Neural cell (in vitro differentiated cells): Measurements from ENCODE around the gene CCR7. TPM values are rescaled to one million over a fixed set of nuclear protein-coding genes. Genes with fewer than 3 reads are reported as not detected.

ENCODE experiments used
- H2AFZ ChIP-seq: fragments of 200-600, 300-800 bp; sonication (generic), shearing (Covaris generic); 2 replicates; pipeline ENCODE4 v1.6.0; 2014; ENCODE audit warnings: low read depth, mild to moderate bottlenecking, antibody characterized with exemption, low read length, moderate library complexity
- H3F3A ChIP-seq: fragments of 200-600 bp; shearing (Covaris generic); 2 replicates; pipeline ENCODE4 v1.6.1; 2016; ENCODE audit warnings: mild to moderate bottlenecking, moderate library complexity, mixed read lengths, antibody characterized with exemption, low read length; ENCODE audit not compliant: insufficient read depth, poor library complexity, severe bottlenecking
- H3K27ac ChIP-seq: fragments of 200-600, 300-800 bp; sonication (generic), shearing (Covaris generic); 2 replicates; pipeline ENCODE4 v1.5.1; 2014; ENCODE audit warnings: mild to moderate bottlenecking, low read length, moderate library complexity
- H3K27me3 ChIP-seq: fragments of 300-800, 200-600 bp; sonication (generic), shearing (Covaris generic); 2 replicates; pipeline ENCODE4 v1.6.0; 2014; ENCODE audit warnings: mild to moderate bottlenecking, low read depth, low read length, moderate library complexity; ENCODE audit not compliant: insufficient read depth
- H3K36me3 ChIP-seq: fragments of 300-800, 200-600 bp; sonication (generic), shearing (Covaris generic); 2 replicates; pipeline ENCODE4 v1.5.1; 2014; ENCODE audit warnings: mild to moderate bottlenecking, antibody characterized with exemption, low read length, moderate library complexity; ENCODE audit not compliant: insufficient read depth
- H3K4me2 ChIP-seq: fragments of 300-800, 200-600 bp; sonication (generic), shearing (Covaris generic); 2 replicates; pipeline ENCODE4 v1.6.0; 2014; ENCODE audit warnings: mild to moderate bottlenecking, low read length
- H3K4me3 ChIP-seq: fragments of 300-800, 200-600 bp; sonication (generic), shearing (Covaris generic); 2 replicates; pipeline ENCODE4 v1.5.1; 2014; ENCODE audit warnings: mild to moderate bottlenecking, low read length, moderate library complexity
- H3K79me2 ChIP-seq: fragments of 200-600 bp; shearing (Covaris generic); replicated peaks from 2 replicates; pipeline ENCODE4 v1.6.0; 2014; ENCODE audit warnings: mild to moderate bottlenecking, low read length, moderate library complexity; ENCODE audit not compliant: insufficient read depth
- H3K9ac ChIP-seq: fragments of 300-800, 200-600 bp; sonication (generic), shearing (Covaris generic); 2 replicates; pipeline ENCODE4 v1.6.1; 2016; ENCODE audit warnings: mild to moderate bottlenecking, low read length, mixed read lengths
- H3K9me2 ChIP-seq: fragments of 200-600 bp; shearing (Covaris generic); 2 replicates; pipeline ENCODE4 v1.6.1; 2016; ENCODE audit warnings: mild to moderate bottlenecking, low read length, mixed read lengths; ENCODE audit not compliant: insufficient read depth
- H3K9me3 ChIP-seq: fragments of 200-600, 300-800 bp; sonication (generic), shearing (Covaris generic); 2 replicates; pipeline ENCODE4 v1.6.1; 2016; ENCODE audit warnings: mild to moderate bottlenecking, mixed run types, low read length, moderate library complexity, mixed read lengths
- H4K20me1 ChIP-seq: fragments of 200-600 bp; shearing (Covaris generic); 2 replicates; pipeline ENCODE4 v1.6.1; 2016; ENCODE audit warnings: mild to moderate bottlenecking, mixed run types; ENCODE audit not compliant: insufficient read depth
- EP300 ChIP-seq: fragments of 450-650 bp; conservative IDR thresholded peaks from 2 replicates; pipeline ENCODE4 v1.6.1; 2014; ENCODE audit warnings: antibody characterized with exemption, mild to moderate bottlenecking, moderate library complexity; ENCODE audit not compliant: poor library complexity, severe bottlenecking
- EZH2 ChIP-seq: fragments of 200-600, 300-800 bp; shearing (Covaris generic), sonication (generic); IDR thresholded peaks from 2 replicates; pipeline ENCODE4 v1.6.1; 2014; ENCODE audit warnings: antibody characterized with exemption, low read length, borderline replicate concordance, mild to moderate bottlenecking; ENCODE audit not compliant: insufficient read depth, poor library complexity, severe bottlenecking
- MXI1 ChIP-seq: fragments of 450-650 bp; conservative IDR thresholded peaks from 2 replicates; pipeline ENCODE4 v1.6.1; 2014; ENCODE audit warnings: antibody characterized with exemption, mild to moderate bottlenecking; ENCODE audit not compliant: poor library complexity, severe bottlenecking
- POLR2AphosphoS5 ChIP-seq: IDR thresholded peaks from 2 replicates; pipeline ENCODE4 v1.6.1; 2012
- RAD21 ChIP-seq: fragments of 450-650 bp; conservative IDR thresholded peaks from 2 replicates; pipeline ENCODE4 v1.6.1; 2014; ENCODE audit warnings: antibody characterized with exemption, mild to moderate bottlenecking, moderate library complexity
- REST ChIP-seq: IDR thresholded peaks from 2 replicates; pipeline ENCODE4 v1.6.1; 2012; ENCODE audit warnings: borderline replicate concordance
- SMC3 ChIP-seq: fragments of 450-650 bp; conservative IDR thresholded peaks from 2 replicates; pipeline ENCODE4 v1.6.1; 2014; ENCODE audit warnings: antibody characterized with exemption, mild to moderate bottlenecking, moderate library complexity; ENCODE audit not compliant: poor library complexity
- TAF1 ChIP-seq: IDR thresholded peaks from 2 replicates; pipeline ENCODE4 v1.6.1; 2012; ENCODE audit warnings: low read depth
- polyA plus RNA-seq: library from polyadenylated mRNA; depleted of rRNA; stranded (reverse); fragments of >200 nt; gene quantifications from 2 replicates; pipeline ENCODE4 v1.2.3, GENCODE V29; 2014
- TF ChIP-seq, protein P1 (sequence below): fragments of 450-650 bp; IDR thresholded peaks from 2 replicates; pipeline ENCODE4 v1.5.1; 2014; ENCODE audit warnings: antibody characterized with exemption, mild to moderate bottlenecking, moderate library complexity; ENCODE audit not compliant: poor library complexity, severe bottlenecking

CCR7 gene
- polyA plus RNA-seq, 1 donor from 2014 or later: not detected

- Histone ChIP-seq H3K27me3 (no peaks in the 10 kb centered on the region), H3K36me3 (no peaks in the 10 kb centered on the region), H3K9me2 (no peaks in the 10 kb centered on the region), H2AFZ (no peak overlapping the region), H3F3A (no peaks in the 10 kb centered on the region), H3K9me3 (no peaks in the 10 kb centered on the region), H3K27ac (no peak overlapping the region), H3K4me2 (no peak overlapping the region), H3K4me3 (no peak overlapping the region), H4K20me1 (no peaks in the 10 kb centered on the region), H3K9ac (no peak overlapping the region), H3K79me2 (no peaks in the 10 kb centered on the region)
- no peak for TF ChIP-seq POLR2AphosphoS5
- no peak for TF ChIP-seq SMC3
- TF ChIP-seq EP300: no peak
- no peak for TF ChIP-seq EZH2
- TF ChIP-seq TAF1: no peak
- no peak for TF ChIP-seq RAD21
- TF ChIP-seq REST: no peak
- TF ChIP-seq MXI1: no peak
- TF ChIP-seq, protein P1, sequence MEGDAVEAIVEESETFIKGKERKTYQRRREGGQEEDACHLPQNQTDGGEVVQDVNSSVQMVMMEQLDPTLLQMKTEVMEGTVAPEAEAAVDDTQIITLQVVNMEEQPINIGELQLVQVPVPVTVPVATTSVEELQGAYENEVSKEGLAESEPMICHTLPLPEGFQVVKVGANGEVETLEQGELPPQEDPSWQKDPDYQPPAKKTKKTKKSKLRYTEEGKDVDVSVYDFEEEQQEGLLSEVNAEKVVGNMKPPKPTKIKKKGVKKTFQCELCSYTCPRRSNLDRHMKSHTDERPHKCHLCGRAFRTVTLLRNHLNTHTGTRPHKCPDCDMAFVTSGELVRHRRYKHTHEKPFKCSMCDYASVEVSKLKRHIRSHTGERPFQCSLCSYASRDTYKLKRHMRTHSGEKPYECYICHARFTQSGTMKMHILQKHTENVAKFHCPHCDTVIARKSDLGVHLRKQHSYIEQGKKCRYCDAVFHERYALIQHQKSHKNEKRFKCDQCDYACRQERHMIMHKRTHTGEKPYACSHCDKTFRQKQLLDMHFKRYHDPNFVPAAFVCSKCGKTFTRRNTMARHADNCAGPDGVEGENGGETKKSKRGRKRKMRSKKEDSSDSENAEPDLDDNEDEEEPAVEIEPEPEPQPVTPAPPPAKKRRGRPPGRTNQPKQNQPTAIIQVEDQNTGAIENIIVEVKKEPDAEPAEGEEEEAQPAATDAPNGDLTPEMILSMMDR: no peak
These were observed 36.4 kb downstream of the CCR7 start for GRCh38 chr17:40528692-40529417.

GRCh38 chr17:40526668-40527067, 38.6 kb downstream of the CCR7 start:
- no peaks in the 10 kb centered on the region for H4K20me1 ChIP-seq
- H3K36me3 ChIP-seq: no peaks in the 10 kb centered on the region
- no peaks in the 10 kb centered on the region for H3K9me2 ChIP-seq
- TF ChIP-seq EP300 (no peak), EZH2 (no peak), REST (no peak), MXI1 (no peak), RAD21 (no peak)
- H3K9me3 ChIP-seq: no peaks in the 10 kb centered on the region
- no peaks in the 10 kb centered on the region for H3K79me2 ChIP-seq
- no peak overlapping the region for H3K9ac ChIP-seq
- no peaks in the 10 kb centered on the region for H3F3A ChIP-seq
- H3K4me2 ChIP-seq: no peak overlapping the region
- no peak overlapping the region for H3K27ac ChIP-seq
- H2AFZ ChIP-seq: no peak overlapping the region
- H3K4me3 ChIP-seq: no peak overlapping the region
- no peaks in the 10 kb centered on the region for H3K27me3 ChIP-seq
